Endometrium (tissue), 2 donors: ENCODE data around the gene KIFBP.

Source experiments
- FAIRE-seq: peaks from 2 replicates; lab custom pipeline; 2012; peaks lifted over from hg19 to GRCh38; lab: Jason Lieb, UNC
- donor health status: control.
- donor health status: control.

The KIFBP gene

GRCh38 chr10:69051710-69052487 lies 63.3 kb downstream of the KIFBP start:
- FAIRE-seq: no peak

- no peak for FAIRE-seq
Observed at GRCh38 chr10:69052736-69053135, 64.1 kb downstream of the KIFBP start.

- no peak for FAIRE-seq
Observed at GRCh38 chr10:69055241-69055640, 66.6 kb downstream of the KIFBP start.

- no peak for FAIRE-seq
Observed at GRCh38 chr10:69056129-69056528, 67.5 kb downstream of the KIFBP start.

- FAIRE-seq: no peak
Observed at GRCh38 chr10:69056536-69057260, 68.1 kb downstream of the KIFBP start.

GRCh38 chr10:69057261-69057950 lies 68.8 kb downstream of the KIFBP start:
- FAIRE-seq: no peak

GRCh38 chr10:69057951-69058297 lies 69.3 kb downstream of the KIFBP start:
- FAIRE-seq: no peak

- no peak for FAIRE-seq
Observed at GRCh38 chr10:69060127-69060798, 71.7 kb downstream of the KIFBP start.

- FAIRE-seq: no peak
Observed at GRCh38 chr10:69061305-69062161, 72.9 kb downstream of the KIFBP start.

GRCh38 chr10:69062901-69063300 lies 74.3 kb downstream of the KIFBP start:
- no peak for FAIRE-seq

- no peak for FAIRE-seq
Observed at GRCh38 chr10:69064762-69065328, 76.2 kb downstream of the KIFBP start.

- FAIRE-seq: no peak
Observed at GRCh38 chr10:69065406-69066361, 77.1 kb downstream of the KIFBP start.
